SKM-1 (cell line): Measurements from ENCODE around the gene DIDO1.

Experiments
- DNase-seq: peaks from one replicate; lab custom pipeline; 2025; ENCODE audit not compliant: unreplicated experiment; lab: John Stamatoyannopoulos, UW

Gene DIDO1

DNA sequence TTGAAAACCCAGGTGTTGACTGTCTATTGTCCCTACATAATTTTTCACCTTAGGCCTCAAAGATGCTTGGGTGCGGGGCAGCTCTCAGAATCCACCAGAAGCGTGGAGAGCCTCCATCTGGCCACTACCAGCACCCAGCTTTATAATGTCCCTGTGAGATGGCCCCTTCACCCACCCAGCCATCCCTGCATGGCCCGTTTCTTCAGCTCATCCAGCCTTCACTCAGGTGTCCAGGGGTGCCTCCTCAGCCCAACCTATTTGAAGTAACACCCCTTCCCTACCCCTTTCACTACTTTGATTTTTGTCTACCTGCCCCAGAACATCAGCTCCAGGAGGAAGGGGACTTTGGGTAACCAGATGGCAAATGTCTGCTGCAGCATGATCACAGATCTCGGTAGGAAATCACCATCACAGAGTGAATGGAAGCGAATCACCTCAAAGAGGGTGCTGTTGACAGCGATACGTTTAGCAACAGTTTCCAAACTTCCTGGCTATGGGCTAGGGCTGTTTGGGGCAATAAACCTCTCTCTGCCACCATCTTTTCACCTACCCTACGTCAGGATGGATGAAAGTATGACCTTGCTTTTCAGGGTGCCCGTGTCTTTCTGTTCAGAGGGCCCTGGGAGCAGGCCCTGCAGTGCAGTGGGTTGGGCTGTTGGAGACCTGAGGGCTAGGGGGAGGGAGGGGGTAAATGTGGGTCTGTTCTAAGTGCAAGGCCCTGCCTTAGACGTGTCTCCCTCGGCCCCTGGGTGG is 25.0 kb upstream of the DIDO1 start:
- DNase-seq: no peak

DNA sequence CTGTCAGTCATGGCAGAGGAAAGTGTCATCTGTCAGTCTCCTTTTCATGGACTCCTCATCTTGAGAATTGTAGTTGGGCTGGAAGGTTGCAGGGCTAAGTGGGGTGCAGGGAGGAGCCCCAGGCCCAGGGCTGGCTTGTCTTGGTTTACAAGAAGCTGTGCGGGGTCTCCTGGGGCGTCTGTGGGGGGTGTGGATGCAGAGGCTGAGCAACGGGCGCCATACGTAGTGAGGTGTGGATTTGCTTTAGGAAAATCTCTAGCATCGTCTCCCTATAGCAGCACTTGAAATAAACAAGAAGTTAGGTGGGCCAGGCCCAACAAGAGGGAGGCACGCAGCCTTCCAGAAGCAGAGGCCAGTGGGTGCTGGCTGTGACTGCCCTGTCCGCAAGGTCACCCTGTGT is 24.4 kb upstream of the DIDO1 start:
- no peak for DNase-seq

DNA sequence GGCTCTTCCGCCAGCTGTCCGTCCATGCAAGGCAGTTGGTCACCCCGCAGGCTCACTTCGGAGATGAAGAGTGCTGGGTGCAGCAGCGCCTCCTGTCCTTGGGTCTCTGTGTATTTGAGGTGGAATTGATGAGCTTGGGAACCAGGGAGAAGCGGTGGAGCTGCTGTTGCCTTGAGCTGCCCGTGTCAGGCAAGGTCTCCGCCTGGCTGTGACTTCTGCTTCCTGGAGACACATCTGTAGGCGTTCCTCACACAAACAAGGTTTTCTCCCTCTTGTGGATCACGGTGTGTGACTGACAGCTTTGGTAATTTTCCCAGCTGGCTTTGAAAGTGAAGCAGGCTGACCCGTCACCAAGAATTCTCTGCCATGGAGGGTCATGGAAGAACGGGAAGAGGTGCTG is 23.7 kb upstream of the DIDO1 start:
- DNase-seq: no peak

DNA sequence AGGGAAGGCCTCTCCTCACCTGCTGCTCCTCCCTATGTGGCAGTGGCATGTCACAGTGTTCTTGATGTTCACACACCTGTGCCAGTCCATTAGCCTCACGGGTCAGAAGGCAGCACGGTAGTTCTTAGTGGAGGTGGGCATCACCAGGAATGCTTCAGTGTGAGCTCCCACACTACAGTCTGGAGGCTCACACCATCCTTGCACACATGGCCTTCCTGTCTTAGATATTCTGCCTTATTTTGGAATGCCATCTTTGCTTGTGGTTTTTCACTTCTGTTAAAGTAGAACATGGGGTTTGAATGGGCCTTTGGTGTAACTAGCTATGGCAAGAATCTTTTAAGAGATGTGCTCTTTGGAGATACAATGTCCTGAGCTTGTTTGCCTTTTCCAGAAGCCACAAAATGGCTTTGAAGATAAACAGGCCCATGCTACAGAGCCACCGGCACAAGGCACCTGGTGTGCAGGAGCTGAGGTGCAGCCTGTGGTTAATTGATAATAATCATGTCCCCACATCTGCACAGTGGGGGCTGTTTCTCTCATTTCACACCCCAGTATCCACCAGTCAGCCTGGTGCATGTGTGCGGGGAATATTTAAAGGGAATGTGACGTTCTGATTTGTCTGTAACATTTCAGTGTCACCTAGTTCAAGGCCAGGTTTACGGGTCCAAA is 23.0 kb upstream of the DIDO1 start:
- DNase-seq: no peak

DNA sequence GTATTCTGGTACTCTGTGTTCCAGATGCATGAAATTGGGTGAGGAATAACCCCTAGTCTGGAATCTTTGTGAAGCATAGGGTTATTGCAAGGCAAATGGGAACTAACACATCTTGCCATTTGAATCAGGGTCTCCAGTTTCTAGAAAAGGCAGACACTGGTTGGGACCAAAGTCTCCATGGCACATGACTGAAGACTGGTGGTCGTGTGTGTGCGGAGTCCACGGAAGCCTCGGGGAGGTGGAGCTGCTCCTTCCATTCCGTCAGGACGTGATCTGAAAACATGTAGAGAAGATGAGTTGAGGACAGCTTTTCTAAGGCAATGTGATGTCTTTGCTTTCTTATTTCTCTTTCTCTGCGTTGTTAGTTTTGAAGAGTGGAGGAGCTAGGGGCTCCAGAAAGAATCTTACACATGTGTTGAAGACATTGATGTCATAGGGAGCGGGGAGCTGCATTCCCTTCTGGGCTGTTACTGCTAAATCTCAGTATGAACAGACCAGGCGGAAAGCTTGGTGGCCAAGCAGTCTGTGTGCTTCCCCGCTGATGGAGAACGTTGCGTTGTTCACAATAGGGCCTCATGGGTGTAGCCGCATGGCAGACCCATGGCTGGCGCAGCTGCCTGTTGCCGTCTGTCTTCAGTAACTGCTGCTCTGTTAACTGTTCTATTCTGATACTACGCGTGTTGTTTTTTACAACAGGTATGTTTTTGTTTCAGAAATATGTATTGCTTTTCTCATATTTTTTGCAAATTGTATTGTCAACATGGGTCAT is 21.4 kb upstream of the DIDO1 start:
- no peak for DNase-seq

DNA sequence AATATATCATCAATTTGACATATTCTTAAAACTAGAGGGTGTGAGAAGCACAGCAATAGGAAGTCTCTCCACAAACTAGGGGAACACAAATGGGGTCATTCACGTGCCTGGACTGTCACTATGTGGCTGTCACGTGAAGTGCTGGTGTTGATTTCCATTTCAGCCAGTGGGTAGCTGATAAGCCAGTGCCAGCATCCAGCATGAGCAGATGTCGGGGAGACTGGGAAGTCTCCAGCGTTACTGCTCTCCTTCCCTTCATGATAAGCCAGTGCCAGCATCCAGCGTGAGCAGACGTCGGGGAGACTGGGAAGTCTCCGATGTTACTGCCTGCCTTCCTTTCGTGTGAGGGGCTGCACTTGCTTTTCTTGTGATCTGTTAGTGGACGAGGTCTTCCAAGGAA is 20.6 kb upstream of the DIDO1 start:
- DNase-seq: no peak

DNA sequence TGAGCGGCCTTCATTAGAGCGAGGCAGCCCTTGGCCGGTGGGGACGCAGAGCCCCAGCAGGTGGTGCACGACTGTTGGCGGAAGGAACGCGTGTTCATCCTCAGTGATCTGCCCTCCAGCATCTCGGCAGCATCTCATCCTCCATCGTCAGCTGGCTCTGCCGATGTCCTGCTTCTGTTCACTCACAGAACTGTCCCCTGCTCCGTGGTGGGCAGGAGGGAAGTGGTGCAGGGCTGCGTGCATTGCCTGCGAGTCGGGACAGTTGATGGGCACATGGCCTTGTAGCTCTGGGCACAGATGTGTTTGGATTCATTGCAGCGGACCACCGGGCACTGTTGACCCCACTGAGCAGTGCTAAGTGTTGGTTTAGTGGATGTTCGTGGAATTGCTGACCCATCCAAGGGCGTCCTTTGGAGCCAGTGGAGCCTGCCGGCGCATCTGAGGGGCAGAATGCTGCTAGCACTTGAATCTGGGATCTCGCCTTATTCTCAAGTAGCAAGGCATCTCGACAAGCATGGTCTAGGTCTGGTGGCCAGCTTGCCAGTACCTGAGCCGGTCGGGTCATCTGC is 19.6 kb upstream of the DIDO1 start:
- no peak for DNase-seq

DNA sequence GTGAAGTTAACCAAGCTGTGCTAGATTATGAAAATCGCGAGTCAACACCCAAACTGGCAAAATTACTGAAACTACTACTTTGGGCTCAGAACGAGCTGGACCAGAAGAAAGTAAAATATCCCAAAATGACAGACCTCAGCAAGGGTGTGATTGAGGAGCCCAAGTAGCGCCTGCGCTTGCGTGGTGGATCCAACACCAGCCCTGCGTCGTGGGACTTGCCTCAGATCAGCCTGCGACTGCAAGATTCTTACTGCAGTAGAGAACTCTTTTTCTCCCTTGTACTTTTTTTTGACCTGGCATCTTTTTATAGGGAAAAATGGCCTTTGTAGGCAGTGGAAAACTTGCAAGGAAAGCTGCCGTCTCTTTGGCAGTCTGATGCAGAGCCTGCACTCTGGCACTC is 18.4 kb upstream of the DIDO1 start:
- no peak for DNase-seq

DNA sequence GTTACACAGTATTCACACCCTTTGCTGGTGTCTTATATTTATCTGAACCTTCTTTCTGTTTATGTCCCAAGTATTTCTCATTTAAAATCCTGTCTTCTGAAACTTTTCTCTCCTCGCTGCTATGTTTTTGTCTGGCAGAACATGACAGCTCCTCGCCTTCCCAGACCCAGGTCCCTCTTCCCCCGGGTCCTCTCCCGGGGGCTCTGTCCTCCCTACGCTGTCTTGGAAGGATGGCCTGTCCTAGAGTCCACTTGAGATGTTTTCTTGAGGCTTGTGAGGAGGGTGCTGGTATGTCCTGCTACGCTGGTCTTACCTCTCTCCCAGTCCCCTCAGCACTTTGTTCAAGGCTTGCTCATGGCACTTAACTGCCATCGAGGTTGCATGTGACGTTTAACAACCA is 17.9 kb upstream of the DIDO1 start:
- no peak for DNase-seq

DNA sequence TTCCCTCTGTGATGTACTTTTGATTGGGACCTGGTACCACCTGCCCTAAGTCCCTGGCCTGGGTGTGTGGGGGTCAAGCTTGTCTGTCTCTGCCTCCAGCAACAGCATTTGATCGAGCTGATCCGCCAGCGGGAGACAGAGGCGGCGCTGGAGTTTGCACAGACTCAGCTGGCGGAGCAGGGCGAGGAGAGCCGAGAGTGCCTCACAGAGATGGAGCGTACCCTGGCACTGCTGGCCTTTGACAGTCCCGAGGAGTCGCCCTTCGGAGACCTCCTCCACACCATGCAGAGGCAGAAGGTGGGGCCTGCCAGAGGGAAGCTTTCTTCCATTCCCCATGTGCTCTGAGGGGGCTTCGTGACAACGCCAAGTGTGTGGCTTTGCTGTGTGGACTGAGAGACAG is 17.1 kb upstream of the DIDO1 start:
- no peak for DNase-seq

DNA sequence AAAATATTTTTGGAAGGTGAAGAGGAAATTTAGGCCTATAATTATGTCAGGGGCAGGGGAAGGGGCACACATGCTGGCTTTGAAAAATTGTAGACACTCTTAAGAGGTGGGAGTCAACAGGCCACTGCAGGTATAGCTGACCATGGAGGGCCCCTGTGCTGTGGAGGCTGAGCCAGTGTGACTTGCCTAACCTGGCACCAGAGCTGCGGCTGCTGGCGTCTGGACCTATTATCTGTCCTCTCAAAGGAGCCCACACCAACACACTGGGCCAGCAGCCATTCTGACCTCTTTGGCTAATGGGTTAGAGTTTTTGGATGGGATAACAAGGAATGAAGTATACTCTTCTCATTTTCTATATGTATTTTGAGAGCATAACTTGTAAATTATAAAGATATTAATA is 16.2 kb upstream of the DIDO1 start:
- no peak for DNase-seq

DNA sequence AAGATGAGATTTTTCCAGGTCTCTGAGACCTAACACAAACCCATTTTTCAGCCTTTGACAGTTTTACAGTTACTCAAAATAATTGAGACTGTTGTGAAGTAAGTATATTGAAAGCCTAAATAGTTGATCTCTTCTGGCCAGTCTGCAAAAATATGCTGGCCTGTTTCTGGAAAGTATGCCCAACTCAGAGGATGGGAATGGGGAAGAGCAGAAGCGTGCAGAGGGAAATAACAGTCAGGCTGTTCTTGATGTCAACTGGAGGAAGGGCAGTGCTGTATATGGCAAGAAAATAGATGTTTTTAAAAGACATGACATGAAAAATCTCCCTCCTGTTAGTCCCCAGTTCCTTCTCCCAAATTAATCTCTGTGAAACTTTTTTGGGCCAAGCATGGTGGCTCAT is 15.5 kb upstream of the DIDO1 start:
- DNase-seq: no peak

DNA sequence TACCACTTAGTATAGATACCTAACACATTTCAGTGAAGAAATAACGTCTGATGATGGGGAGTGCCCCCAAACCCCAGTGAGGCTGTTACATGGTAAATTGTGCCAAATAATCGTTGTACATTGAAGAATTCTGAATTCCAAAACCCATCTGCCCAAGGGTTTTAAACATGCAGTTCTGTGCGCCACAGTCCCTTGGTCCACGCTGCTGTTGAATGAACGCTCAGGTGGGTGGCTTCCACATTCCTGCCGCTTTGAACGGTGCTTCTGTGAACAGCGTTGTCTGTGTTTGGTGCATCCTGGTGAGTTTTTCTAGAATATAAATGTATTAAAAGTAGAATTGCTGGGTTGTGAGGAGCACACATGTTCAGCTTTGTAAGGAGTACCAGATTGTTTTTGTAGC is 14.6 kb upstream of the DIDO1 start:
- no peak for DNase-seq

DNA sequence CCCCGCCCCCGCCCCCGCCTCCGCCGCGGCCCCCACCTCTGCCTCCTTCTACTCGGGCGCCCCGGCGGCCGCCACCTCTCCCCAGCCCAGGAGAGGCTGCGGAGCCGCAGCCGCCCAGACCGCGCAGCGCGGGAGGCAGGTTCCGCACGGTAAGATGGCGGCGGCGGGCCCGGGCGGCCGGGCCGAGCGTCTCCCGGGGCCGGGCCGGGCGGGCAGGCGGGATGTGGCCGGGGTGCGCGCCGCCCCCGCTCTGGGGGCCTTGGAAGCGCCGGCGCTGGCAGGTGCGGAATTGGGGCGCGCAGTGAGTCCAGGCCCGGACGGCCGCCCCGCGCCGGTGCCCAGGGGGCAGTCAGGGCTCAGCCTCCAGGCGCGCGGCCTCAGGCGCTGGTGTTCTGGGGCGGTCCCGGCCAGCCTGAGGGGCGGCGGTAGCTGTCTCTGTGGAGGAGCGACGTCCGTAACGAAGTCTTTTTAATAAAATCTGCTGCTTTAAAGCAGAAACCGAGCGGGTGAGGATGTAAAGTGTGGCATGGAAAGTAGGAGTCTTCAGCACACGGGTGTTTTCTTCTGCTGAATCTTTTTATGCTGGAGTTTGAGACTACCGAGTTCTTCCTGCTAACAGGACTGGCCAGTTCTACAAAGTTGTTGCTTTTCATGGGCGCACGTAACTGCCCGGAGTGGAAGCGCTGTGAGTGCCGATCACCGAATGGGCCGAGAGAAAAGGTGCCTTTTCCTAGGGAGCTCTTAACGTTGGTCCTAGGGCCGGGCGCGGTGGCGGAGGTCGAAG is 12.0 kb upstream of the DIDO1 start, which contains the start of gene GID8:
Gene GID8, plus strand, starts transcription at position 43 of the 784 bp plus-strand sequence. CDS start 3,356 bp downstream, outside the sequence.
- DNase-seq: no peak

DNA sequence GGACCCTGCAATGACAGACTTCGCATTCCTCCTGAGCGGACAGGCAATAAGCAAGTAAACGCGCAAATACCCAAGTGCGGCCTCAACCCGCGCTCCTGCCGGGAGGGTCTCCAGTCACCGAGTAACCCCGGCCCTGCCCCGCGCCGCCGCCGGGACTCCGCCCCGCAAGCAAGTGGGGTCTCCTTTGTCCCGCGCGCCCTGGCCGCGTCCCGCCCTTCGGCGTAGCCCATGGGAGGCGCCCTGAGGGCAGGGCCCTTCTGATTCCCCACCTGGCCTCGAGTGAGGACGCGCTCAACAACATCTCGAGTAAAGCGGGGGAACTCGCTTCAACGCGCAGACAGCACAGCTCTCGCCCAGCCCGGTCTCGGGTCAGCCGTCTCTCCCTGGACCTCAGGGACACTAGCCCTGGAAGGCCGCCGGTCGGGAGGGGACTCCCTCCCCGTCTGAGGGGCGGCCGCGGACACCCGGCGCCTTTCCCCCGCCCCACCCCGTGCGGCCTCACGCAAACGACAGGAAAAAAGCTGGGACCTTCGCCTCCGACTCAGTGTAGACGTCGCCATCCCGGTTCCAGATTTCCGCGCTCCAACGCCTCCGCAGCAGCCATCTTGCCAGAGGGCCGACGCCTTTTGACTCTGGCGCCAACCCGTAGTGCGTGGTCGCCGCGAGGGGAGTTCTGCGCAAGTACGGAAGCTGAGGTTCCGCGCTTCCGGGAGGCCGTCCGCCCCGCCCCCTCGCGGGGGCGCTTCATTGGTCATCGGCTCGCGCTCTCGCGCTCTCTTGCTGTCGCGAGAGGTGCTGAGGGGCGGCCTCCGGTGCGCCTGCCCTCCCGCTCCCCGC is 11.2 kb upstream of the DIDO1 start:
- DNase-seq: peak; percentile 77

DNA sequence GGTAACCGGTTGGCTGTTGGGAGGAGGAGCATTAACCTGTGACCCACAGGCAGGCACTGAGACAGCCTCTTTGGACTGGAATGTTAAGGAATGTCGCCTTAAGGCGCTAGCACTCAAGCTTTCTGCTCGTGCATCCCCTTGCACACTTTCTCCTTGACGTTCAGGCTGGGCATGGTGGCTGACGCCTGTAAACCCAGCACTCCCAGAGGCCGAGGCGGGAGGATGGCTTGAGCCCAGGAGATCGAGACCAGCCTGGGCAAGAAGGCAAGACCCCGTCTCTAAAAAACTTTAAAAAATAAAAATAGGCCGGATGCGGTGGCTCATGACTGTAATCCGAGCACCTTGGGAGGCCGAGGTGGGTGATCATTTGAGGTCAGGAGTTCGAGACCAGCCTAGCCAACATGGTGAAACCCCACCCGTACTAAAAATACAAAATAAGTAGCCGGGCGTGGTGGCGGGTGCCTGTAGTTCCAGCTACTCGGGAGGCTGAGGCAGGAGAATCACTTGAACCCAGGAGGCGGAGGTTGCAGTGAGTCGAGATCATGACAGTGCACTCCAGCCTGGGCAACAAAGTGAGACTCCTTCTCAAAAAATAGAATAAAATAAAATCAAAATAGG is 9.8 kb upstream of the DIDO1 start:
- no peak for DNase-seq

DNA sequence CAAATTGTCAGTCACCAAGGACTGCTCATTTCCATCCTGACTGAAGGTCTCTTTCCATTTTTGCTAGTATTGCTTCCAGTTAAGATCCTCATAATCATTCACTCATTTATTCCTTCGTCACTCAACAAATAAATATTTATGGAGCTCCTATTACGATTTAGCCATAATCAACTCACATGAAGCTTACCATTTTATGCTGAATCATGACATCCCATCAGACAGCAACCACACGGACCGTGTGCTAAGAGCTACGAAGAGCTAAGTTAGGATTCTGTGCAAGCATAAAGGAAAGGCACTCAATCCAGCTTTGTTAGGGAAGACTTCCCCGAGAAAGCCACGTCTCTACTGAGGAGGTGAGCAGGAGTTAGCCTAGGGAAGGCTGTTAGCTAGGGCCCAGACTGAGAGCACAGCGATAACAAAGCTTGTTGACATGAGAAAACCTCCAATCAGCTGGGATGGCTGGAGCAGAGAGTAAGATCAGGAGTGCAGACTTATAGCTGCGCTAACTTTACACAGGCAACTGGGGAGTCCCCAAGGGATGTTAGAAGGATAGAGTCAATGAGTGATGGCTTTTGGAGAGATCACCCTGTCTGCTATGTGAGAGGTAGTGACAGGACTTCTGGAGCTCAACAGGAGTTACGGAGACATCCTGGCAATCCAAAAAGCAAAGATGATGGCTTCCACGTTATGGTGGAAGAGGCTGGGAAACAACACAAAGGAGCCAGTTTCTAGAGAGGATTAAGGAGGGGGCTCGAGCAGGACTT is 9.1 kb upstream of the DIDO1 start:
- DNase-seq: no peak

DNA sequence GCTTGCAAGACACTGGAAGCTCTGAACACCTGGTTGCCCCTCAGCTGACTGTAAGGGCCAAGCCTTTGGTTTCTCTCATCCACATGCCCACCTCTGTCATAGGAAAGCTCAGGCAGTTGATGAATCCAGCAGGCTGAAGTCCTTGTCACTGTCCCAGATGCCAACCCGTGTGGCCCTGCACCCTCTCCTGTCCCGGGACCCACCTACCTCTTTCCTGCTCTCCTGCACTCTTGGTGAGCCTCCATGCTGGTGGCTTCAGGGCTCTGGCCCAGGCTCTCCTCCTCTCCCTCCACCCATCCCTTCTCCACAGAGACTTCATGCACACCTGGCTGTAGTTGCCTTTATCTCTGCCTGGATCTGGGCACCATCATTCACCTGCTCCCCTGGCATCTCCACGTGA is 7.7 kb upstream of the DIDO1 start:
- no peak for DNase-seq

DNA sequence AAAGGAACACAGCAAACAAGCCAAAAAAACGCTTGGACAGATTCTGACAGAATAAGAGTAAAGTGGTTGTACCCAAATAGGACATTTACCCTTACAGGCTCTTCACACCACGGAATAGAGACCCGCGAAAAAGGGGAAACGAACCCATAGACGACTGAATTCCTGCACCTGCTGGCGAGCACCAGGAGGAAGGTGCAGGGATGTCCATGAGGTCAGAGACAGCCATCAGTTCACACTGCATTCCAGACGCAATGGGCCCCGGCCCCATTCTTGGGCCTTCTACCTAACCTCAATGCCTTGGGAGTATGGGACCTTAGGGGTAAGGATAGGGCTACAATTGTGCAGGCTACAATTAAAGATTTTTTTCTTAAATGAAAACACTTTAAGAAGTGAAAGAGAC is 5.2 kb upstream of the DIDO1 start:
- DNase-seq: no peak
